GM18858 (cell line): ENCODE measurements around the gene KRTAP19-1.

Source experiments
- ATAC-seq: cut with Tn5 transposase; IDR thresholded peaks from one replicate; pipeline ENCODE4 v1.9.1; 2021; ENCODE audit not compliant: unreplicated experiment

KRTAP19-1 gene

DNA sequence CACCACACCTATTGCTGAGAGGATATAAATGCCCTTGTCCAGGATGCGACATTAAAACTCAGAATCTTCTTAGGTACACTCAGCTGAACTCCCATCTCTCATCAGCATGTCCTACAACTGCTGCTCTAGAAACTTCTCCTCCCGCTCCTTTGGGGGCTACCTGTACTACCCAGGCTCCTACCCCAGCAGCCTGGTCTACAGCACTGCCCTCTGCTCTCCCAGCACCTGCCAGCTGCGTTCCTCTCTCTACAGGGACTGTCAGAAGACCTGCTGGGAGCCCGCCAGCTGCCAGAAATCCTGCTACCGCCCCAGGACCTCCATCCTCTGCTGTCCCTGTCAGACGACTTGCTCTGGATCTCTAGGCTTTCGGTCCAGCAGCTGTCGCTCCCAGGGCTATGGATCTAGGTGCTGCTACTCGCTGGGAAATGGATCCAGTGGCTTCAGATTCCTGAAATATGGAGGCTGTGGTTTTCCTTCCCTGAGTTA is 50.0 kb downstream of the KRTAP19-1 start, which contains the start of gene KRTAP13-4:
Gene KRTAP13-4 (plus strand): TSS at position 51 of the 486 bp plus-strand sequence. CDS start 56 bp downstream, at position 107.
- no peak for ATAC-seq
